GM19035 (cell line): ENCODE measurements around the gene LATS2.

Source experiments
- ATAC-seq: cut with Tn5 transposase; IDR thresholded peaks from one replicate; pipeline ENCODE4 v1.9.1; 2021; ENCODE audit not compliant: unreplicated experiment

The LATS2 gene

DNA sequence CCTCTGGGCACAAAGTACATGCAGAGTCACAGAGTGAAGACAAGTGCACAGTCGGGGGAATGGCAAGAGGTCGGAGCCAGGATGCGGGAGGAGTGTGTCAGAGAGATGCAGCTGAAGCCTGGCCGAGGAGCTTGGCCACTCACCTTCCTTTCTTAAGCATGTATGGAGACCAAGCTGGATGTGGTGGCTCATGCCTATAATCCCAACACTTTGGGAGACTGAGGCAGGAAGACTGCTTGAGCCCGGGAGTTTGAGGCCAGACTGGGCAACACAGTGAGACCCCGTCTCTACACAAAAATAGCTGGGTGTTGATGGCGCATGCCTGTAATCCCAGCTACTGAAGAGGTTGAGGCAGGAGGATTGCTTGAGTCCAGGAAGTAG is 67.0 kb downstream of the LATS2 start:
- no peak for ATAC-seq

GRCh38 chr13:20993661-20994440 is 67.5 kb downstream of the LATS2 start:
- no peak for ATAC-seq

DNA sequence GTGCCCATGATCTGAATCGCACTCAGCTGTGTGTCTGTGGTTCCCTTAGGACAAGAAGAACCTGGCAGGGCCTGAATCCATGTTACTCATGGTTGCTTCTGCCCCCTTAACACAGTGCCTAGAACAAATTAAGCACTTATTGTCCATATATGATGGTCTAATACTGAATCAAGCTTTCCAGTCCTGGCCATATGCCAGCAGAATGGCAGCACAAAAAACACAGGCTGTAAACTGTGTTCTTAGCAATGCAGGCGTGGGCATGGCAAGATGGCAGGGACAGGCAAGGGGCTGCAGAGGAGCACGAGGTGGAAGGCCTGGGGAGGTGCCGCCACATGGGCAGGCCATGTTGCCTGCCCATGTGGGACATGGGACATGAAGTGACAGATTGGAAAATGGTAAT is 68.2 kb downstream of the LATS2 start:
- ATAC-seq, result no peak

DNA sequence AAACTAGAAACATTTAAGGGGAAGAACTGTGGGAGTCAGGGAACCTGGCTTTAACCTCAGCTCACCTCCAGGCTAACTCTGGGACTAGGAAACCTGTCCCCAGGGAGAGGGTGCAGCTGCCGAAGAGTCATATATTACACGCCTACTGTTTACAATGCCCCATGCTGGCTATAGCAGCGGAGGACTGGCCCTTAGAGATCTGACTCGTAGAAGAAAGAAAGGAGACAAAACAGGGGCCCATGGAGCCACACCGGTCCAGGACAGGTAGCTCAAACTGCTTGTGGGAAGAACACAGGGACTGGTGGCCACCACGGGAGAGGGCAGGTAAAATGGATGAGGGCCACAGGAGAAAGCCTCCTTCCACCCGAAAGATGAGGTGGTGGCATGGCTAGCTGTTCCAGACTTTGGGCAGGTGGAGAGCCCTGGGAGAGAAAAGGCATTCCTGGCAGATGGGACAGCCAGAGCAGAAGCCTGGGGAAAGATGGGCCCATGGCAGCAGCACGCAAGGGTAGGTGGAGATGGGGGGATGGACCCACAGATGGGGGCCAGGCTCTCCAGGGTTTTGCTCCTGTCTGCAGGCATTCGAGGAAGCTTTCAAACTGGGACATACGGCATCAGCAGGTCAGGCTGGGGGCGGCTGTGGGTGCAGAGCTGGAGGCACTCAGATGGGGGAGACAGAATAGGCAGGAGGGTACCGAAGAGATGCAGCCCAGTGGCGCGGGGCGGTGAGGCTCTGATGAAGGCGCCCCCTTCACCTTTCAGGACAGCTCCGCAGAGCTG is 69.5 kb downstream of the LATS2 start:
- no peak for ATAC-seq

DNA sequence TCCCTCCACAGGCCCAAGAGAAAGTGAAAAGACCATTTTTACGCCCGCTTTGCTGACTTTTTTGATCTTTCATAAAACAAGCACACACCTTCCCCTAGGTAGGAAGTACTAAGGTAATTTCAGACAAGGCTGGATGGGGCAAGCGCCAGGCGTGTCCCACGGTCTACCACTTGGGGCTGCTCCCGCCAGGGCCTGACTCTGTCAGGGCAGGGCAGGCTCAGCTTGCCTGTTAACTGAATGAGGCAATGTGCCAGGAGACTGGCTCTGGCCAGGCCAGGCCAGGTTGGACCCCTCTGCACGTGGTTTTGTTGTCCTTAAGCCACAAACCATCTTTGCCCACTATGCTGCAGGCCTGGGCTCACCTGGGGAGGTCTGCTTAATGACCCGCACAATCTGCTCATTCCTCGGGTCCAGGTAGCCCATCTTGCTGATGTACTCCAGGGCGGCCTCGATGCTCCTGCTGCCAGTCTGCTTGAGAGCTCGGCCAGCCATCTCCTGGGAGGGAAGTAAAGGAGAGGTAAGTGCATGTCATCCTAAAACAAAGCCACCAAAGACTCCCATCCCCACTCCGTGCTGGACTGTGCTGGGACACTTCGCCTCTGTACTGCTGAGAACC is 70.4 kb downstream of the LATS2 start:
- ATAC-seq, result no peak

DNA sequence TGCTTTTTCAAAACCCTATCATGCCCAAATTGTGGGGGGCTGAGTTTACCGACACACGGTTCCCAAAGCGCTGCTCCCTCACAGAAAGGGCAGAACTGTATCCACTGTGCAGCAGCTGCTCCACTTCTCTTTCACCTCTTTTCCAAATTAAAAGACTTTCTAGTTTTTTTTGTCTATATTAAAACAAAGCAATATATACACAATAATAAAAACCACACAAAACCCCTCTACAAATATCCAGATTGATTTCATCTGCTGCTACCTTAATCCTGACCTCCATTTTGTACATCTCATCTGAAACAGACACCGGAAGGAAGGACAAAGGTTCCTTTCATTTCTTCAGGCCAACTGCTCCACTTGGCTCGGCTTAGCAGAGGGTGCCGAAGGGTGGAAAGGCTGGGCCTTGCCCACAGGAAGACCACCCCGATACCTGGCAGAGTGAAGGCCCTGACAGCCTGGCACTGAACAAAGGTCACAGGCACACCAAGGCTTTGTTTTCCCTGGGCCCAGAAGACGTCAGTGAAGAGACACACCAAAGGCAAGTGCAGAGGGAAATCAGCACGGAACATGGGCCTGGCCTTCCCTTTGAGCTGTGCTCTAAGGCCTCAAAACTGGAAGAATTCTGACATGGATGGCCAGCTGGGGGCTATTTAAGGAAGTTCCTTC is 71.6 kb downstream of the LATS2 start:
- ATAC-seq, result no peak

GRCh38 chr13:20988909-20989655 is 72.3 kb downstream of the LATS2 start:
- no peak for ATAC-seq

DNA sequence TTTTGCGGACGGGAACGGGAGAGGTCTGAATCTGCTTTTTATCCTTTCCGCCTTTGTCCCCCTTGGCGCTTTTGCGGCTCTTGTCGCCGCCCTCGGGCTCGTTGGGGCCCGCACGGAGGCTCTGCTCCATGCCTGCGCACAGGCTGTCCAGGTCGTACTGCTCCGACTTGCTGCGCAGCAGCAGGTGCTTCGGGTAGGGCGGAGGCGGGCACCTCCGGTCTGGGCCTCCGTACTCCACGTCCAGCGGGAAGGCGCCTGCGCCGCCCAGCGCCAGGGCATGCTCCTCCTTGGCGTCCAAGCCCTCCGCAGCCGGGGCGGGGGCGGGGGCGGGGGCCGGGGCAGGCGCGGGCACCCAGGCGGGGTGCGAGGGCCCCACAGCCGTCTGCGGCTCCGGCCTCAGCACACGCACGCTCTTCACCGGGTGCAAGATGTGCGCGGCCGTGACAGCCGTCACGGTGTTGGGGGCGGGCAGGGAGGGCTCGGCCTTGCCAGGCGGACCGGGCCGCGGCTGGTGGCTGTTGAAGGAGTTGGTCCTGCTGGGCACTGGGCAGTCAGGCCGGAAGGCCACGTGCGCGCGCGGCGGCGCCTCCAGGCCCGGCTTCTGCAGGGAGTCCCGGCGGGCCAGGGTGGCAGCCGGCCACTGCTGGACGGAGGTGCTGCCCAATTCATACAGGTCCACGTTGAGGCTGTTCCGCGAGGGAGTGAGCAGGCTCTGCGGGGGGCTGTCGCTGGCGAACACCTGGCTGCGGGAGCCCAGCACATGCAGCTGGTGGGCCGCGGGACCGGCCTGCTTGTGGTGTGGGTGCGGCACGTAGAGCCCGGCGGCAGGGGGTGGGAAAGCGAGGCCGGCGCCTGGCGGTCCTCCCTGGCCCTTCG is 73.1 kb downstream of the LATS2 start:
- no peak for ATAC-seq

- no peak for ATAC-seq
Observed at GRCh38 chr13:20987599-20987998, 73.8 kb downstream of the LATS2 start.

- no peak for ATAC-seq
Observed at GRCh38 chr13:20984879-20985278, 76.5 kb downstream of the LATS2 start.

- no peak for ATAC-seq
Observed at GRCh38 chr13:20983386-20983785, 78.0 kb downstream of the LATS2 start.

- no peak for ATAC-seq
Observed at GRCh38 chr13:20981370-20982095, 79.9 kb downstream of the LATS2 start.

DNA sequence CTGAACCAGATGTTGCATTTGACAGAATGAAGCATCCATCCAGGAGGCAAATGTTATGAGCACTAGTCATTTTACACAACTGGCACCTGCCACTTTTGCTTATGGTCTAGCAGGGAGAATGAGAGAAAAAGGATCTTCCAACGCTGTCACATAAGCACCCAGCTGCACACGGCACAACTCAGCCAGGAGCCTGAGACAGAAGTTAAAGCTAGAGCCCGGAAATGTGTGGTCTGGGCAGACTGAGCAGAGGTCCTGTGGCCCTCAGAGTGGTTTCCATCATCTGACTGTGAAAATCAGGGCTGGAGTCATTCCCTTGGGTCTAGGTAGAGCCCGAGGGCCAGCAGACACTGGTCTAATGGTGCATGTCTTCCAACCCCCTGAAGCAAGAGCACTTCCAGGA is 80.5 kb downstream of the LATS2 start:
- ATAC-seq, result no peak

- no peak for ATAC-seq
Observed at GRCh38 chr13:20980430-20980829, 81.0 kb downstream of the LATS2 start.

DNA sequence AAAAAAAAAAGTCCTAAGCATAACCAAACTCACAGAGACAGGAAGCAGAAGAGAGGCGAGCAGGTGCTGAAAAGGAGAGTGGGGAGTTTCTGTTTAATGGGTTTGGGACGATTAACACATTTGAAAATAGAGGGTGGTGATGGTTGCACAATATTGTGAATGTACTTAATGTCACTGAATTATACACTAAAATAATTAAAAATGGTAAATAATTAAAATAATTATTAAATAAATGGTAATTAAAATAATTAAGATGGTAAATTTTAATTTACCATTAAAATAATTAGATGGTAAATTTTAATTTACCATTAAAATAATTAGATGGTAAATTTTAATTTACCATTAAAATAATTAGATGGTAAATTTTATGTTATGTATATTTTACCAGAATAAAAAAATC is 84.0 kb downstream of the LATS2 start:
- no peak for ATAC-seq

DNA sequence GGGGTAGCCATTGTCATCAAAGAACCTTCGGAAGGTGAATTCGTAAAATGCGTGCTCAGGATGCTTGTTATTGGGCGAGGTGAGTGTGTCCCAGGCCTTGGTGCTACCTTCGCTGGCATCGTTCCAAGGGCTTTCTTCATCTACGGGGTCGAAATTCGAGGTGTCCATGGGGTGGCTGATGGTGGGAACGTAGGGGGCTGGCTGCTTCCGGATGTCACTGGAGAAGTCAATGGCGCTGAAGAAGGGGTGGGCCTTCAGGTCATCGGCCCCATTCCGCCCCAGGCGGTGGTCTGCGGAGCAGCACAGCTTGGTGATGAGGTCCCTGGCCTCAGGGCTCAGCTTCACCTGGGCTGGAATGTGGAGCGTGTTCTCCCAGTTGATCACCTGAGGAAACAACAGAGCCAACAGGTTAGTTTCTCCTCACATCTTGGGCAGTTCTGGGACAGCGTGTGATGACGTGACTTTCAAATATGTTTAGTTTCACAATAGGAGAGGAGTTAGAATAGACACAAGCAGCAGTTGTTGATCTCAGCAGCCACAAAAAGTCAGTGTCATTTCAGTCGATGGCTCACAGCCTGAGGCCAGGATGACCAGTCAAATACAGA is 86.3 kb downstream of the LATS2 start:
- no peak for ATAC-seq

GRCh38 chr13:20973886-20974425 is 87.4 kb downstream of the LATS2 start:
- no peak for ATAC-seq

DNA sequence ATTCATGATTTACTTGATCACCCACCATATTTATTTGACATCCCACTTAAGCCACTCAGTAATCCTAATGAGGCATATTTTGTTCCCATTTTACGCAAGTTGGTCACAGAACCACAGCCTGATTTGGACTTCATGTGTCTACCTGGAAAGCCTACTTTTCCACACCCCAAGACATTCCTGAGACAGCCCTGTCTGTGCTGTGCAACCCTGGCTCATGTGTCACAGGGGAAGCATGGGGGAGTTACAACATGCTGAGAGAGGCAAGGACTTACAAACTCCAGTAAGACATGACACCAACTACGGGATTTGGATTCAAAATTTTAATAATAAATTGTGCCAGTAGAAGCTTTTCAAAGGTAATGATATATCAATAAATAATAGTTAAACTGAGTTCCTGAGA is 88.7 kb downstream of the LATS2 start:
- ATAC-seq, result no peak

- ATAC-seq, result no peak
Observed at GRCh38 chr13:20969182-20969581, 92.2 kb downstream of the LATS2 start.
